ENCODE data around the gene RSAD1.

GRCh38 chr17:50471009-50471905 is 7.4 kb upstream of the RSAD1 start:
- TF ChIP-seq, protein P1, sequence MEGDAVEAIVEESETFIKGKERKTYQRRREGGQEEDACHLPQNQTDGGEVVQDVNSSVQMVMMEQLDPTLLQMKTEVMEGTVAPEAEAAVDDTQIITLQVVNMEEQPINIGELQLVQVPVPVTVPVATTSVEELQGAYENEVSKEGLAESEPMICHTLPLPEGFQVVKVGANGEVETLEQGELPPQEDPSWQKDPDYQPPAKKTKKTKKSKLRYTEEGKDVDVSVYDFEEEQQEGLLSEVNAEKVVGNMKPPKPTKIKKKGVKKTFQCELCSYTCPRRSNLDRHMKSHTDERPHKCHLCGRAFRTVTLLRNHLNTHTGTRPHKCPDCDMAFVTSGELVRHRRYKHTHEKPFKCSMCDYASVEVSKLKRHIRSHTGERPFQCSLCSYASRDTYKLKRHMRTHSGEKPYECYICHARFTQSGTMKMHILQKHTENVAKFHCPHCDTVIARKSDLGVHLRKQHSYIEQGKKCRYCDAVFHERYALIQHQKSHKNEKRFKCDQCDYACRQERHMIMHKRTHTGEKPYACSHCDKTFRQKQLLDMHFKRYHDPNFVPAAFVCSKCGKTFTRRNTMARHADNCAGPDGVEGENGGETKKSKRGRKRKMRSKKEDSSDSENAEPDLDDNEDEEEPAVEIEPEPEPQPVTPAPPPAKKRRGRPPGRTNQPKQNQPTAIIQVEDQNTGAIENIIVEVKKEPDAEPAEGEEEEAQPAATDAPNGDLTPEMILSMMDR (IDR thresholded peaks at IDR 0.05): no peak
- no peak for TF ChIP-seq ZFX (IDR thresholded peaks at IDR 0.05; ENCODE audit: borderline replicate concordance)
